ENCODE measurements around the gene NOL4L. TPM values are rescaled to one million over a fixed set of nuclear protein-coding genes. Genes with fewer than 3 reads are reported as not detected.
A peak's percentile ranks its signal among the peaks of the same experiment; 100 is the strongest.

Gene NOL4L
- total RNA-seq, 1 experiment from 2014 or later = 1.3 TPM

- Histone ChIP-seq H3K36me3 (peaks cover 87% of the 10 kb centered on the region), H3K9me3 (no peaks in the 10 kb centered on the region)
- no peak for DNase-seq
Observed at GRCh38 chr20:32440758-32441078, 144.4 kb downstream of the NOL4L start.

GRCh38 chr20:32440069-32440757 is 144.9 kb downstream of the NOL4L start:
- no peaks in the 10 kb centered on the region for H3K9me3 ChIP-seq
- DNase-seq = no peak
- no peak overlapping the region for H3K4me3 ChIP-seq
- H3K27me3 ChIP-seq = no peaks in the 10 kb centered on the region
- peaks cover 88% of the 10 kb centered on the region for H3K36me3 ChIP-seq

More at GRCh38 chr20:32440758-32441078, 144.4 kb downstream of the NOL4L start:
- H3K27me3 ChIP-seq = no peaks in the 10 kb centered on the region
- no peak overlapping the region for H3K4me3 ChIP-seq

- H3K27me3 ChIP-seq = no peaks in the 10 kb centered on the region
- no peak overlapping the region for H3K4me3 ChIP-seq
- H3K9me3 ChIP-seq = no peaks in the 10 kb centered on the region
- DNase-seq = peak; percentile 74
- peaks cover 91% of the 10 kb centered on the region for H3K36me3 ChIP-seq
Observed at GRCh38 chr20:32439132-32439829, 145.9 kb downstream of the NOL4L start.

GRCh38 chr20:32438331-32438858 is 146.7 kb downstream of the NOL4L start:
- Histone ChIP-seq H3K36me3 (peaks cover 95% of the 10 kb centered on the region), H3K4me3 (no peak overlapping the region), H3K27me3 (no peaks in the 10 kb centered on the region), H3K9me3 (no peaks in the 10 kb centered on the region)
- DNase-seq = no peak

- H3K27me3 ChIP-seq = no peaks in the 10 kb centered on the region
- peaks cover 98% of the 10 kb centered on the region for H3K36me3 ChIP-seq
- no peak for DNase-seq
- H3K9me3 ChIP-seq = no peaks in the 10 kb centered on the region
- H3K4me3 ChIP-seq = no peak overlapping the region
Observed at GRCh38 chr20:32437391-32438074, 147.6 kb downstream of the NOL4L start.

GRCh38 chr20:32436968-32437367 is 148.2 kb downstream of the NOL4L start:
- H3K36me3 ChIP-seq = peaks cover 98% of the 10 kb centered on the region
- no peaks in the 10 kb centered on the region for H3K27me3 ChIP-seq
- DNase-seq = no peak
- H3K9me3 ChIP-seq = no peaks in the 10 kb centered on the region
- H3K4me3 ChIP-seq = no peak overlapping the region

GRCh38 chr20:32436142-32436861 is 148.8 kb downstream of the NOL4L start:
- no peak overlapping the region for H3K4me3 ChIP-seq
- DNase-seq = no peak
- peaks cover 98% of the 10 kb centered on the region for H3K36me3 ChIP-seq
- no peaks in the 10 kb centered on the region for H3K27me3 ChIP-seq
- no peaks in the 10 kb centered on the region for H3K9me3 ChIP-seq

GRCh38 chr20:32435449-32436107 is 149.6 kb downstream of the NOL4L start:
- Histone ChIP-seq H3K9me3 (no peaks in the 10 kb centered on the region), H3K36me3 (peaks cover 98% of the 10 kb centered on the region), H3K27me3 (no peaks in the 10 kb centered on the region), H3K4me3 (no peak overlapping the region)
- no peak for DNase-seq

- H3K36me3 ChIP-seq = peaks cover 98% of the 10 kb centered on the region
- DNase-seq = no peak
Observed at GRCh38 chr20:32434434-32434833, 150.7 kb downstream of the NOL4L start.

GRCh38 chr20:32433311-32434021 is 151.7 kb downstream of the NOL4L start:
- no peaks in the 10 kb centered on the region for H3K9me3 ChIP-seq
- H3K36me3 ChIP-seq = peaks cover 99% of the 10 kb centered on the region
- H3K4me3 ChIP-seq = no peak overlapping the region
- no peak for DNase-seq
- H3K27me3 ChIP-seq = no peaks in the 10 kb centered on the region

More at GRCh38 chr20:32434434-32434833, 150.7 kb downstream of the NOL4L start:
- no peak overlapping the region for H3K4me3 ChIP-seq
- no peaks in the 10 kb centered on the region for H3K9me3 ChIP-seq
- H3K27me3 ChIP-seq = no peaks in the 10 kb centered on the region

- Histone ChIP-seq H3K27me3 (no peaks in the 10 kb centered on the region), H3K4me3 (no peak overlapping the region), H3K36me3 (peaks cover 99% of the 10 kb centered on the region), H3K9me3 (no peaks in the 10 kb centered on the region)
- no peak for DNase-seq
Observed at GRCh38 chr20:32432277-32432676, 152.9 kb downstream of the NOL4L start.

GRCh38 chr20:32431457-32431856 is 153.7 kb downstream of the NOL4L start:
- Histone ChIP-seq H3K36me3 (peaks cover 94% of the 10 kb centered on the region), H3K4me3 (no peak overlapping the region), H3K27me3 (no peaks in the 10 kb centered on the region), H3K9me3 (no peaks in the 10 kb centered on the region)
- no peak for DNase-seq

GRCh38 chr20:32429745-32430360 is 155.3 kb downstream of the NOL4L start:
- H3K27me3 ChIP-seq = no peaks in the 10 kb centered on the region
- H3K4me3 ChIP-seq = no peak overlapping the region
- no peaks in the 10 kb centered on the region for H3K9me3 ChIP-seq
- DNase-seq = no peak
- H3K36me3 ChIP-seq = peaks cover 81% of the 10 kb centered on the region

- Histone ChIP-seq H3K9me3 (no peaks in the 10 kb centered on the region), H3K4me3 (no peak overlapping the region), H3K27me3 (no peaks in the 10 kb centered on the region), H3K36me3 (peaks cover 76% of the 10 kb centered on the region)
- no peak for DNase-seq
Observed at GRCh38 chr20:32429343-32429742, 155.8 kb downstream of the NOL4L start.

- Histone ChIP-seq H3K4me3 (no peak overlapping the region), H3K9me3 (no peaks in the 10 kb centered on the region), H3K36me3 (peaks cover 68% of the 10 kb centered on the region), H3K27me3 (no peaks in the 10 kb centered on the region)
- no peak for DNase-seq
Observed at GRCh38 chr20:32427996-32428395, 157.1 kb downstream of the NOL4L start.

All from MG63 (cell line).